DMS114 treated with DMSO at 0.1 percent for 48 hours (cell line): ENCODE measurements around the gene ERLEC1.
"Not testable (repeated sequence)": the region's sequence is repeated elsewhere in the genome, so short reads cannot be mapped to it uniquely, and the experiment has no call there.

Experiments used
- DNase-seq: peaks from one replicate; lab custom pipeline; 2025; ENCODE audit not compliant: unreplicated experiment; lab: John Stamatoyannopoulos, UW

ERLEC1 gene

GRCh38 chr2:53786705-53787613 is at the start of gene ERLEC1, which contains the start of gene ASB3:
ERLEC1 (plus strand) TSS chr2:53787044; CDS start chr2:53787211, 167 bp downstream.
ASB3 (minus strand) TSS chr2:53786953; CDS start chr2:53765572, 21,381 bp downstream.
- peak; percentile 87 for DNase-seq

DNA sequence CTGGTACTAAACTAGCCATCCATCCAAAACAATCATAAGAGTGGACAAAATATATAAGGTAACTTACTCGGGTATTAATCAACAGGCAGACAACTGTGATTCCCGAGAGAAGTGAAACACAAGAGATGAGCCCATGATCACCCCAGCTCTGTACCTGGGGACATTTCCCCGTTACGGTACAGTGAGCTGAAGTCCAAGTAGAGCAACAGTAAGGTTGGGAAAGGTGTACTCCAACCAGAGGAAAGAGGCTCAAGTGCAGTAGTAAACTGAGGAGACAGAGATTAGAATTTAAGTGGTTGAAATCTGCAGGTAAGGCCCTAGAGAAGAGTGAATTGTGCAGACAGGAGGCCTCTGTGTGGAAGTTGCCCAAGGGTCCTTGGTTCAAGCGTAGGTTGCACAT is 49.8 kb upstream of the ERLEC1 start:
- no peak for DNase-seq

GRCh38 chr2:53739032-53739431 is 47.8 kb upstream of the ERLEC1 start:
- DNase-seq = no peak

DNA sequence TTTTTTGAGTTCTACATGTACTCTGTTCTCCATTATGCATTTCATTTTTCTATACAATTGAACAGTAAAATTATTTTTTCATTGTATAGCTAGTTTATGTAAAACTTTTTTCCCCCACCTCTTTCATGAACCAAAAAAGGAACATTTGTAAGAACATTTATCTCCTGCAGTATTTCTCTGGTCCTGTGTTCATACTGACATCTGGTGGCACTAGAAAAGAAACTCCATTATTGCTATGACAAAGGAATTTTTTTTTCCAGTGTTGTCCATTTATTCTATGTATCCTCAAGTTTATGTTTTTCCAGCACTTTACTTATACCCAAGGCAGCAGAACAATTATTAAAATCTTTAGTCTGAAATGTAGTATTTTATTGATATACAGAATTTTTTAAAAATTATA is 46.7 kb upstream of the ERLEC1 start:
- DNase-seq = peak; percentile 12

GRCh38 chr2:53744395-53745065 is 42.3 kb upstream of the ERLEC1 start:
- DNase-seq = no peak

- no peak for DNase-seq
These were observed 36.6 kb upstream of the ERLEC1 start for GRCh38 chr2:53750041-53750768.

DNA sequence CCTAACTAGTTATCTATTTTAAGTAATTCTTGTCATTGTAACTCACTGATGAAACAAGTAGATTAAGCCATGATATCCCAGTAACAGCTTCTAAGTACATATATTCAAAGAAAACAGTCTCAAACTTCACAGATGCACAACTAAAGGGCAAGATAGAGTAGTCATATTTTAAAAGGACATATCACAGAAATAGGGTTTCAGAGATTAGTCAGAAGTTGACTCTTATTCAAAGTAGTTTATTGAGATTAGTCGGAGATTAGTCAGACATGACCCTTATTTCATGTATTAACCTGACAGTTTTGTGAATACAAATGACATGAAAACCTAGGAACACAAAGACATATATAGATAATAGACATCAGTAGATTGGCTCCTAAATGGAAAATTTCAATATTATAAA is 35.1 kb upstream of the ERLEC1 start:
- DNase-seq = no peak

DNA sequence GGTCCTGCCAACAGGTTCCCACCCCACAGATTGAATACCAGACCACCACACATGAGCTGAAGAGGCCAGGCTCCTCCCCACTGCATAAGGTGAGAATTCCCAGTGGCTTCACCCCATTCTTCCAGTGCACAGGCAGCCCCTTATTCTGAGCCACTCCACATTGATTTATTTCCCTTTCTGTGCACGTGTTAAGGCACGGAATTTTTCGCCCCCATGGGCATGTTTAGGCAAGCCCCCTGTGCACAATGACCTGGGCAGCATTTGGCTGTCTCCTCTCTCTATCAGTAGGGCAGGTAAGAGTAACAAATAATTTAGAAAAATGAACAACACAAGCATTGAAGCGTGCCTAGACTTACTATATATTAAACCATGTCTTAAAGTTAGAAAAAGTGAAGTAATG is 34.5 kb upstream of the ERLEC1 start:
- DNase-seq = no peak

DNA sequence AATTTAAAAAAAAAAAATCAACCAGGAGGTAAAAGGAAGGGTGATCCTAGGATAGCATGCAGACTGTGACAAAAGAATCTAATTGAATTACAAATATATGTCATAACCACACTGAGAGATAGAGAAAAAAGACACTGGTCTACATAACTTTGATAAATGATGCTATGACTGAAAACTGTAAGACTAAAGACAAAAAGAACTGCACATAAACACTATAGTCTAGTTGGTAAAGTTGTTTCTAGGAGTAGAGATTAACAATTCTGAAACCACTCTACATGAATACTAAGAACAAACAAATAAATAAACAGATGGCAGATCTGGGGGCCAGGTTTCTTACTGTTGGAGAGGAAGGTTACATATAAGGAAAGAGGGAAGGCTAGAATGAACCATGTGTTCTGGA is 33.8 kb upstream of the ERLEC1 start:
- no peak for DNase-seq

- DNase-seq = no peak
These were observed 31.7 kb upstream of the ERLEC1 start for GRCh38 chr2:53755121-53755520.

DNA sequence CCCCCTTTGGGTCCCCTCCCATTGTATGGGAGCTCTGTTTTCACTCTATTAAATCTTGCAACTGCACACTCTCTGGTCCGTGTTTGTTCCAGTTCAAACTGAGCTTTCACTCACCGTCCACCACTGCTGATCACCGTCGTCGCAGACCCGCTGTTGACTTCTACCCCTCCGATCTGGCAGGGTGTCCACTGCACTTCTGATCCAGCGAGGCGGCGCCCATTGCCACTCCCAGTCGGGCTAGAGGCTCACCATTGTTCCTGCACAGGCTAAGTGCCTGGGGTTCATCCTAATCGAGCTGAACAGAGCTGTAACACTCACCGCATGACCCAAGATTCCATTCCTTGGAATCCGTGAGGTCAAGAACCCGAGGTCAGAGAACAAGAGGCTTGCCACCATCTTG is 30.2 kb upstream of the ERLEC1 start:
- no peak for DNase-seq

GRCh38 chr2:53757206-53757605 is 29.6 kb upstream of the ERLEC1 start:
- DNase-seq = not testable (repeated sequence)

DNA sequence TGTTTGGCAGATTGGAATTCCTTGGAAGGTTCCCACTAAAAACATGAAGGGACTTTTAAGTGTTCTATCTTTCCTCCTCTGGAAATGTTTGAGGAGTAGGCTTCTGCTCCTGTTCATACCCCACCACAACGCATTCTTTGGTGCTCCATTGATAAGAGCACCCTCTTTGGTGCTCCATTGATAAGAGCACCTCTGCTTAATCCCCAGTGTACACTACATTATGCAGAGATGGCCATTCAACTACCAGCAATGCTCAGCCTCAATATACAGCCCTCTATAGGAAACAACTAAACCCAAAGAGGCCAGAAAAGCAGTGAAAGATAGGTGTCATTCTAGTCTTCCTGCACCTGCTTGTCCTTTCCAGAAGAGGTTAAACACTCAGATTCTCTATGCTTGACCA is 21.1 kb upstream of the ERLEC1 start:
- DNase-seq = no peak

- peak; percentile 83 for DNase-seq
These were observed 19.2 kb upstream of the ERLEC1 start, which contains the start of gene CHAC2 for GRCh38 chr2:53767405-53768241. CHAC2 (plus strand) TSS chr2:53767804; CDS start chr2:53767887, 83 bp downstream.

DNA sequence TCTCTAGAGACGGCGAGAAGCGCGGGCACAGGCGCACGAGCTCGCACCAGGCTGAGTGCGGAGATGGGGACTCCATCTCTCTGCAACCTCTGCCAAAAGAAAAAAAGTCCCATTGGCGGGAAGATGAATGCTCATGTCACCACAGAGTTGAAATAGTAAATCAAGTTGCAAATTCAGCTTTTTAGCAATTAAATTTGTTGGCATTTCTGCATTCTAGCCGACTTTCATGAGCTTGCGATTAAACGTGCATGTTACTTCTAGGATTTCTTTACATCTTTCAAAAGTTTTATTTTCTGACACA is 18.7 kb upstream of the ERLEC1 start:
- DNase-seq = no peak

GRCh38 chr2:53769318-53769945 is 17.4 kb upstream of the ERLEC1 start:
- DNase-seq = no peak

DNA sequence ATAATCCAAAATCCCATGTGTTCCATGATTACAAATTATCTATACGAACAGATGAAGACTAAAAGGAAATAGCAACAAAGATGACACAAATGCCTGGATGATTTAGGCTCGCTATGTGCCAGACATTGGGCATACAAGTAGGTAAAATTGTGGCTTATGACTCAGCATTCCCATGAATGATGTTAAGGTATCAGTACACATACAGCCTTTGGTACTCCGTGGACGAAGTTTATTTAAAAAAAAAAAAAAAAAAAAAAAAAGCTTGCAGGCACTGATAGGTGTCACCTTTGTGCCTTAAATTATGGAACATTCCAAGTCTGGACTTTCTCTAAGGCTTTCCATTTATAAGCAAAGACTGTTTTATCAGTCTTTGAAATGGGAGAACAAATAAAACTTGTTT is 16.6 kb upstream of the ERLEC1 start:
- DNase-seq = no peak

GRCh38 chr2:53777134-53777533 is 9.7 kb upstream of the ERLEC1 start:
- no peak for DNase-seq

GRCh38 chr2:53778536-53779162 is 8.2 kb upstream of the ERLEC1 start:
- DNase-seq = no peak

- no peak for DNase-seq
These were observed 6.8 kb upstream of the ERLEC1 start for GRCh38 chr2:53780056-53780455.
